Fibroblast of upper back skin (primary cell): ENCODE results near the gene CXCL9.
"Not testable (repeated sequence)": the region's sequence is repeated elsewhere in the genome, so short reads cannot be mapped to it uniquely, and the experiment has no call there.

Source experiments
- DNase-seq: peaks from one replicate; pipeline ENCODE4 v3.0.0-alpha.2; 2013

Gene CXCL9

DNA sequence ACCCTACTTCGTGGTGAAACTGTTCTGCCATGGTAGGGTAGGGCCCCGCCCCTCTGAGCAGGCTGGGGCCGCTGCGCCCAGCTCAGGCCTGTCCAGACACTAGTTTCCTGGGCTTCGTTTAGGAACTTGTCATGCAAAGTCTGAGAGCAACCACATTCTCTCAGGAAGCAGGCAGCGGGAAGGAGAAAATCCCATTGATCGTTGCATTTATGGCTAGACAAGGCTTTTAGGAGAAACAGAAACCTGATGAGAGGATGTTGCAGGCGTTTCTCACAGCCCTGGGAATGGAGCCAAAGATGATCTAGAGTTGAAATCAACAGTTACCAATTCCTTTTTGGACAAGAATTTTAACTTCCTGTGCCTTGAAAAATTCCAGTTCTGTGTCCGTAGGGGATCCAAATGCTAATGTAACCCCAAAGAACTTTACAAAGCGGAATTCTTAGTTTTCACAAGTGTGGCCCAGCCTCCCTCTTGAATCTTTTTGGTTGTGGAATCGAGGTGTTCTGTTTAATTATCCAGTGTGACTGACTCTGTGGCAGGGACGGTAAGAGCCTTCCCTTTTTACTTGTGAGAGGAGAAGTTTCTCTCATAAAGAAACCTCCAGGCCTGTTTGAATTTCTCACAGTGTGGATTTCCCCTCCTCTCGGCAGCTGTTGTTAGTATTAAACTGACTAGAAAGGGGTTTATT lies 4.5 kb upstream of the CXCL9 start:
- DNase-seq = peak; percentile 87

DNA sequence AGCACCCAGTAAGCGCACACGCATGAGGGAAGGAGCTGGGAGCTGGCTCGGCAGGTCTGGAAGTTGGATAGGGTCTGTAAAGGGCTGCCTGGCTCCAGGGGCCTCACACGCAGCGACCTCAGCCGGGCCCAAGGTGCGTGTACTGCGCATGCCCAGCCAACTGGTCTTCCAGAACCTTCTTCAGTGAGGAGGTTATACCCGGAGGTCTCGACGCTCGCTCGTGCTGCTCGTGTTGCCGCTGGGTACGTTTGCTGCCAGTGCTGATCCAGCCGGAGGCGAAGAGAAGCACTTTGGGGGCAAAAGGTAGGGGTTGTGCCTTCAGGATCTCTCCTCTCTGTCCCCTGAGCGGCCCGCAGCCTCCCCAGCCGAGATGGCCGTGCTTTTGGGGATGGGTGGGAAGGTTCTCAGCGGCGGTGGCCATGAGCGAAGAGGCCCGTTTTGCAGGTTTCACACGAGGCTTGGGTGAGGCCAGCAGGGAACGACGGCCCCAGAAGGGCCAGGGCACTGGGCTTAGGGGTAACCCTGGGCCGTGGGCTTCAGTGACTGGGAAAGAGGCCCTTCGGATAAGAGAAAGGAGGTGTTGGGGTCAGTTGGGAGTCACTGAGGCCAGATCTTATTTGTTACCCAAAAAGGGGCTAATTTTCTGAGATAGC lies 3.8 kb upstream of the CXCL9 start:
- DNase-seq = no peak

DNA sequence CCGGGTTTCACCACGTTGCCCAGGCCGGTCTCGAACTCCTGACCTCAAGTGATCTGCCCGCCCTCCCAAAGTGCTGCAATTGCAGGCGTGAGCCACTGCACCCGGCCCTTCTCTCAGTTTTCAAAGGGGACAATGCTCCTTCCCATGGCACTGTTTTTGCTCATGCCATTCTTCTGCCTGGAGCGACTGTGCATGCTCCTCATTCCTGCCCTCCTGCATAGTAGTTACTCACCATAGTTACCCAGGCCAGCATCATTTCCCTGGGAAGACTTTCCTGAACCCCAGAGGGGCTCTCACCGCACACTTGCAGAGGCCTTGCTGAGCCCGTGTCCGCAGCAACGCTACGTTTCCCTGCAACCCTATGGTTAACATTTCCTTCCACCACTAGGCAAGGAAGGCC lies 3.3 kb upstream of the CXCL9 start:
- DNase-seq = no peak

DNA sequence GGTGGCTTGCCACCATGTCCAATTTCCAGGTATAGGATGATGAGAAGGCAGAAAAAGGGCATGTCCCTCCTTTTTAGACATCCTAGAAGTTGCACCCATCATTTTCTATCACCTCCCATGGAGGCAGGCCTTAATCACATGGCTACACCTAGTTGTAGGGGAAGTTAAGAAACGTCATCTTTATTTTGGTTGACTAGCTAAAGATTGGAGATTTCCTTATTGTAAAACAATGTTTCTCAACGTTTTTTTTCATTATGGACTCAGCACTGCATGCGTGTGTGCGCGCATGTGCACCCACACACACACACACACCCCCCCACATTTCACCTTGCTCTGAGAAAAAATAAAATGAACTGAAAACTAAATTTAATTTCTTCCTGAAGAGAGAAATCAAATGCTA lies 2.0 kb upstream of the CXCL9 start:
- DNase-seq = no peak

DNA sequence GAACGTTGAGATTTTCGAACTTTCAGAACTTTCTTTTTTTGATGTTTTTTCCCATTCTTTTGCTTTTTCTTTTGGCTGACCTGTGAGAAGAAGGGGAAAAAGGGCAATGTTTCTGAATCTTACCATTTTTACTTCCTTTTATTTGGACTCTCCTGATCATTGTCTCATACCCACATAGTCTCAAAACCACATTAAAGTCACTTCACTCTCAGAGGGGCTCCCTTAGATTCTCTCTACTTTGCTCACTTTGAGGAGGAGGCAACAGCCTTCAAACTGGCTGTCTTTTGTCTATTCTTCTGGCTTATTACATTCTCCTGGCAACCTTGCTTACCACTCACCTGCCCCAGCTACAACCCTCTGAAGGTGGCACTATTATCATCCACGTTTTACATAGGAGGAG lies 3.7 kb downstream of the CXCL9 start:
- DNase-seq = no peak

DNA sequence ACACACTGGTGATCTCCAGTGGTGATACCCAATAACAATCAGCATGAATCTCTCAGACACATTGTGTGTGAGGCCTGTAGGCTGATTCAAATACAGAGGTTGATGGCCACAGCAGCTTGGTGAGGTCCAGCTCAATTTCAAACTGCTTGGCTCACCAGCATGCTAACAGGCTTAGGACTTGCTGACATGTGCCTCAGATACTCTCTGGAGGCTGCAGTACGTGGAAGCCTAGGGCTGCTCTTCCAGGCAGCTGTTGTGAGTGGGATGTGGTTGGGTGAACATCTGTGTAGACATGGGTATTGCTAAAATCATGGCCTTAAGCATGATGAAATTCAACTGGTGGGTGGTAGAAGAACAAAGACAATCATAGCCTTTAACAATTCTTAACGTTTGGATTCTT lies 4.3 kb downstream of the CXCL9 start:
- DNase-seq = no peak

DNA sequence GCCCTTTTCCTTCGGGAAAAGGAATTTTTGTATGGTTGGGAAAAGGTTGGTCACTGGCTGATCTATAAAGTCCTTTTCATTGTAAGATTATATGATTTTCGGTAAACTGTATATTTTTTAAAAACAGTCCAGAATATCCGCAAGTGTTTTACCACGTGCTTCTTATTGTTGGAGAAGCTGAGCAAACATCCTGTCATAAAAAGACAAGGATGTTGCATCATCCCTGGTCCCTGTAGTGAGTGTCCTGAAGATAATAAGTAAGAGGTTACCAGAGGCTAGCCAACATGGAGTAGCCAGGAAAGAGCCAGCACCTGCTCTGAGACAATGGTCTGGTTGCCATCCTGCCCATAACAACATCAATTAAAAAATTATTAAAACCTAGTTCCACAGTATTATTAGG lies 5.1 kb downstream of the CXCL9 start:
- DNase-seq = peak; percentile 17

DNA sequence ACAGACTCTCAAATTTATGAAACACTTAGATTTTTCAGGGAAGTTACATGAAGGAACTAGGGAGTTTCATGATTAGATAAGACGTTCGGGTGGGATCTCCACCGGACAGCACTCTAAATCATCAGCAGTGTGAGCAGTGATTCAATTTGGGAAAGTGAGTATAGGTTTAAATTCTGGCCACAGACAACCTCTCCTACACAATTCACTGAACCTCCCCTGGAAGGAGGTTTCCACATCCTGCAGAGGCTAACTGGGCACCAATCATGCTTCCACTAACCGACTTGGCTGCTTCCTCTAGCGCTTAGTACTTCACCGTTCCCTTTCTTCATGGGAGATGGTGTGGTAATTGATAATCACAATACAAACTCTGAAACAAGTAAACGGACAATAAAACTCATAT lies 5.6 kb downstream of the CXCL9 start:
- DNase-seq = no peak

DNA sequence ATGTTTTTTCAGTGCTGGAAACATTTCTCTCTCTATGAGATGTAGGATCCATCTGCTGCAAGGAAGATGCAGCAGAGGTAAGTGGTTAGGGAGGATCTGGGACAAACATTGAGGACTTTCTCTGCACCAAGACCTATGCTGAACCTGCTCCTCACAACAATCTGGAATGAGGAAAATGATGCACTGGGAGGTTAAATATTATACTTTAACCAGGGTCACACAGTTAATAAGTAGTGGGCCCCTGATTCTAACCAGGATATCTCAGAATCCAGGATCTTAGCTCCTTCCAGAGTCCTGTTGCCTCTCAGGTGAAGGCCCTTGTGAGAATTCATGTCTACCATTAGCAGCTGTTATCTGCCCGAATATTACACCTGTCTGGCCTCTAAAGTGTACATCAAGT lies 7.0 kb downstream of the CXCL9 start:
- no peak for DNase-seq

DNA sequence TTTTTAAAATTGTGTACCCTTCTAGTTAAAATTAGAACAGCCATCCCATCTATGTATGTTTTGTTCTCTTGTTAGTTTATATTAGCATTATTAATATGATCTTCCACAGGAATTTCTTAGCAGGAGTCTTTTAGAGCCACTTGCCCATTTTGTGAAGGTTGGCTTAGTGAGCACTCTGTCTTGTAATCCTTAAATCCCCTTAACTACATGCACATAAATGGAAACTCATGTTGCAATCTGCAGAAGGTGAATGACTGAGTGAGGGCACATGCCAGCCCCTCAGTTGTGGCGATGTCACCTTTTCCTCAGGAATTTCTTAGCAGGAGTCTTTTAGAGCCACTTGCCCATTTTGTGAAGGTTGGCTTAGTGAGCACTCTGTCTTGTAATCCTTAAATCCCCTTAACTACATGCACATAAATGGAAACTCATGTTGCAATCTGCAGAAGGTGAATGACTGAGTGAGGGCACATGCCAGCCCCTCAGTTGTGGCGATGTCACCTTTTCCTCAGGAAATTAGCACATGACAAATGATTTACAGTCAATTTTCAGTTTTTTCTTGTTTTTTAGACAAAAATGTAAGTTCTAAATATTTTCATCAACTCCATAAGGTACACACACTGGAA lies 8.7 kb downstream of the CXCL9 start:
- DNase-seq = not testable (repeated sequence)

DNA sequence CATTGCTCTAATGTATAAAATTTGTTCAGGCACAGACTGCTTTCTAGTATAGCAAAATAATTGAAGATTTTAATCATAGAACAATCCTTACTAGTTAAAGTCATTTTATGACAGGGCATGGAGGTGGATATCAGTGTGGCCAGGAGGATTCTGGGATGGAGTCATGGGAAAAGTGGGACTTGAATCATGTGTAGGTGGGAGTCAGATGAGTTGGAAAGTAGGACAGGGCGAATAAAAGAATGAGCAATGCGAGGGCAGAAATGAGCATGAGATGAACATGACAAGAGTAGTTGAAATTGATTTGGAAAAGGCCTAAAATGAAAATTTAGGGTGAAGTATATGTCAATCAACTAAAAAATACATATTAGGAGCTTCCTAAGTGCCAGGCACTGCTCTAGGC lies 9.4 kb downstream of the CXCL9 start:
- no peak for DNase-seq

DNA sequence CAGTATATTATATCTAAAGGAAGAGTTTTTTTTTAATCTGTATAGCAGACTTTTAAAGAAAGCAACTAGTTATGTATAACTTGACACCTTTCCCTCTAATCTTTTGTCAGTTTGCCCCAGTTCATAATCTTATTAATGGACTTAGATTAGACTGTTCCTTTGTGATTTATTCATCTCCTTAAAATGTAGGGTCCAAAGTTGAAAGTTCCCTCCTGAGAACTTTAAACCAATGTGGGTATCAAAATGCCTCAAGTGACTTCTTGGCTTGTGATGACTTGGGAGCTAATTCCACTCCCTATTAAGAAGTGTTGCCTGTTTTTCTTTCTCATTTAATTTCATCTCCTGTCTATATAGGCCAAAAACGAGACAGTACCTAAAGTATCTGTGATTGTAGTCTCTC lies 10.2 kb downstream of the CXCL9 start:
- no peak for DNase-seq

DNA sequence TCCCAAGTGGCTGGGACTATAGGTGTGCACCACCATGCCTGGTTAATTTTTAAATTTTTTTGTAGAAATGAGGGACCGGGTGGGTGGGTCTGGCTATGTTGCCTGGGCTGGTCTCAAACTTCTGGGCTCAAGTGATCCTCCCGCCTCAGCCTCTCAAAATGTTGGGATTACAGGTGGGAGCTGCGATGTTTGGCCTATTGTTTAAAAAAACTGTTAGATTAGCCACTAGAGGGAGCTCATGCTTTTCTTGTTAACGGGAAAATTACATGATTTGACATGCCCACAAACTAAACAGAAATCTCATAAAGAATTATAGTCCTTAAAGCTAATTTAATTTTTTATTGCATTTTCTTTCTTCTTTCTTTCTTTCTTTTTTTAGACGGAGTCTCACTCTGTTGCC lies 11.6 kb downstream of the CXCL9 start:
- DNase-seq = peak; percentile 58

DNA sequence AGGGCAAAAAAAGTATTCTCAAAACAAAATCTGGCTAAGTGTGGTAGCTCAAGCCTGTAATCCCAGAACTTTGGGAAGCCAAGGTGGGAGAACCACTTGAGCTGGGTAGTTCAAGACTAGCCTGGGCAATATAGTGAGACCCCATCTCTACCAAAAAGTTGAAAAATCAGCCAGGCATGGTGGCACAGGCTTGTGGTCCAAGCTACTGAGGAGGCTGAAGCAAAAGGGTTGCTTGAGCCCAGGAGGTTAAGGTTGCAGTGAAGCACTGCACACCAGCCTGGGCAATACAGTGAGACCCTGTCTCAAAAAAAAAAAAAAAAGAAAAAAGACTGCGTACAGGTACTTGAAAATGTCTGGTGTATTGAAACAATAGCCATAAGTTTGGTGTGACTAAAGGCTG lies 14.8 kb downstream of the CXCL9 start:
- DNase-seq = no peak

DNA sequence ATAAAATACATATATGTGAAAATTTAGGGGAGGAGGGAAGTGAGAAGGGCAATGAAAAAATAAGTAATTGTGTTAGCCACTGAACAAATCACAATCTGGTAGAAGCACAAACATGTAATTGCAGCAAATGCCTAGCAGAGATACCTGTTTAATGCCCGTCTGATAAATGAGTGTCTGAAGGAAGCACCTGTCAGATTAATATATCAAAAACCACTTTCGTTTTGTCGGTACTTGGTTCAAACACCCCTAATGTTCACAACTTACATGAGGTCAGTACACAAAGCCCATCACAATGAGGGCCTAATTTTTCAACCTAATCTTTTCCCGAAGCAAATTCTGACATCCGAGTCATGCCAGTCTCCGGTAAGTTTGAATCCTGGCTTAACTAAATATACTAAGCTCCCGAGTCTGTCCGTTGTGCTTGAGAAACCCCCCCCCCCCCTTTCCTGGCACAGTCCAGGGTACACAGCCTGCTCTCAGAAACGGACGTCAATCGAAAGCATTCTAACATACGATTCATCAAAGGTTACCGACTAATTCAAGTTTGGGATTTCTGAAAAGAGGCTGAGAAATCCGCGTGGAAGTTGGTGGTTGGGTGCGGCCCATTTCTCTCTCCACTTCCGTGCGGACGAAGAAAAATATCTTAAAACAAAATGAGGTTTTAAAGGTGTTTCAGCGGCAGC lies 17.3 kb downstream of the CXCL9 start:
- no peak for DNase-seq

DNA sequence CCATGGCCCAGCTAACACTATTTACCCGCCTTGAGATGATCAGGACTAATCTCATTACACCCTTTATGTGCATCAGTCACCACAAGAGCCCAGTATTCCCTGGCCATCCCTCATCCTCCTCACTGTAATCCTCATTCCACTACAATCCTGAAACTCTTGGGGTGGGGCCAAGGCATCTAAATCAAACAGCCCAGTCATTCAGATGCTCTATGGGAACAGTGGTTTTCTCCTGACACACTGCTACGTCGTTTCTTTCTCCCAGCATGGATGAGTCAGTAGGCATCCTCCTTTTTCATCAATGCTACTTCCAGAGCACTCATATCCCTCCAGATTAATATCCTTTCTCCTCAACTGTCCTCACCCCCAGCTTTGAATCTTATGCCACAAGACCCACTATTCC lies 22.2 kb downstream of the CXCL9 start:
- DNase-seq = peak; percentile 93

DNA sequence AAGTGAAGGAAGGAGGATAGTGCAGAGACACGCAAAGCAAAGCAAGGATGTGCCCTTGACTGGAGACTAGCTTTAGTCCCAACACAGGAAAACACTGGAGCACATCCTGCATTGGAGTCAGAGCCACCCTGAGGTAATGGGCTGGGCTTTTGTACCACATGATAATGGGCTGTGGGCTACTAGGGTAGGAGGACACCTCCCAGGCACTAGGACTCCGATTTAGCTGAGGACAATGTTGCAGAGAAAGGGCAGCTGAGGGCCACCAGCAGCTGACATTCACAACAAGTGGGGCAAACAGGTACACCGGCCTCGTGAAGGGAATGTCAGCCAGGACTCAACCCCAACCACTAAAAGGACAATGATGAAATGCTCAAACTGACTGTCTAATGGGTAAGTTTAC lies 26.7 kb downstream of the CXCL9 start:
- DNase-seq = no peak

DNA sequence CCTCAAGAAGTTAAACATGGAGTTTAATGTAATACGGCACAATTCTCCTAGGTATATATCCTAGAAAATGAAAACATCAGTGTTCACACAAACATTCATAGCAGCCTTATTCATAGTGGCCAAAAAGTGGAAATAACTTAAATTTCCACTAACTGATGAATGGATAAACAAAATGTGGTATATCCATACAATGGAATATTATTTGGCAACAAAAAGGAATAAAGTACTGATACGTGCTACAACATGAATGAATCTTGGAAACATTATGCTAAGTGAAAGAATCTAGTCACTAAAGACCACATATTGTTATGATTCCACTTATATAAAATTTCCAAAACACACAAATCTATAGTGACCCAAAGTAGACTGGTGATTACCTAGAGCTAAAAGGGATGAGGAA lies 31.1 kb downstream of the CXCL9 start:
- no peak for DNase-seq

DNA sequence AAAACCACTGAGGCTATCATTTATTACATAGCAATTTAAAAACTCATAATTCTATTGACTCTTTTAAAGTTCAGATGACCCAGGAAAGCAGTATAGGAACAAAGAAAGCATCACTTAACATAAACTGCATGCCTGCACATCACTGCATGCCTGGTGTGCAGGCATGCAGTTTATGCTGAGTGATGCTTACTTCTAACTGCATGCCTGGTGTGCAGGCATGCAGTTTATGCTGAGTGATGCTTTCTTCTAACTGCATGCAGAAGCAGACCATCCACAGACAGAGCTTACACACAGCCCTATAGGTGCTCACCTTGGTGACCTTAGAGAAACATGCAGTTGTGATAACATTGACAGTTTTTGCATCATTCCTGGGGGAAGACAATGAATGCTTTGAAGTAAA lies 33.5 kb downstream of the CXCL9 start:
- DNase-seq = no peak

DNA sequence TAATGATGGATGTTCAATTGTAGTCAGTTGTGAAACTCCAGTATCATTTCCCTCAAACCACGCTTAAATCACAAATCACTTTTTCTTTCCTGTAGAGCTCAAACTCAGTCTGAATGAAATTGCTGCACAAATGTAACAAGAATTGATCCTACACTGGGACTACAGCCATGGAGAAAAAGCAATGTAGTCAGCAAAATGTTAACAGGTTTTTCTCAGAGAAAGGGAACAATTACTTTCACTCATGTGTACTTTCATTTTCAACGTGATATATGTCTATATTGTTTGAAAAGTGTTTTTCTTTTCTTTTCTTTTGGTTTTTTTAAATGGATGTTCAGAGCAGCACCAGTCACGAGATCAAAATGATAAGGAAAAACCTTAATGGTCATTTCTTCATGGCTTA lies 39.2 kb downstream of the CXCL9 start:
- no peak for DNase-seq

DNA sequence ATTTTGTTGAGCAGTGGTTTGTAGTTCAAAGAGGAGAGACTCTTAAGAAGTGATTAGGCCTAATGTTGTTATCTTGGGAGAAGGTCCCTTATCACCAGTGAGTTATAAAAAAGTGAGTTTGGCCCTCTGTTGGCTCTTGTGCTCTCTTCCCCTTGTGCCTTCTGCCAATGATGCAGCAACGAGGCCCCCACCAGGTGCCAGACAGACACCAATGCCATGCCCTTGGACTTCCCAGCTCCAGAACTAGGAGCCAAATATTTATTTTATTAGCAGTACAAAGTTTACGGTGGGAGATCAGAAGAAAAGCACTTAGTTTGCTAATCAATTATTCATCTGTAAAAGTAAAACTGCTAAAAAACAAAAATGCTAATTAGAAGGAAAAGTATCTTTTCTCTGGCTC lies 43.8 kb downstream of the CXCL9 start:
- DNase-seq = no peak

DNA sequence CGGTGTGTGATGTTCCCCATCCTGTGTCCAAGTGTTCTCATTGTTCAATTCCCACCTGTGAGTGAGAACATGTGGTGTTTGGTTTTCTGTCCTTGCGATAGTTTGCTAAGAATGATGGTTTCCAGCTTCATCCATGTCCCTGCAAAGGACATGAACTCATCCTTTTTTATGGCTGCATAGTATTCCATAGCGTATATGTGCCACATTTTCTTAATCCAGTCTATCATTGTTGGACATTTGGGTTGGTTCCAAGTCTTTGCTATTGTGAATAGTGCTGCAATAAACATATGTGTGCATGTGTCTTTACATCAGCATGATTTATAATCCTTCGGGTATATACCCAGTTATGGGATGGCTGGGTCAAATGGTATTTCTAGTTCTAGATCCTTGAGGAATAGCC lies 45.2 kb downstream of the CXCL9 start:
- not testable (repeated sequence) for DNase-seq

DNA sequence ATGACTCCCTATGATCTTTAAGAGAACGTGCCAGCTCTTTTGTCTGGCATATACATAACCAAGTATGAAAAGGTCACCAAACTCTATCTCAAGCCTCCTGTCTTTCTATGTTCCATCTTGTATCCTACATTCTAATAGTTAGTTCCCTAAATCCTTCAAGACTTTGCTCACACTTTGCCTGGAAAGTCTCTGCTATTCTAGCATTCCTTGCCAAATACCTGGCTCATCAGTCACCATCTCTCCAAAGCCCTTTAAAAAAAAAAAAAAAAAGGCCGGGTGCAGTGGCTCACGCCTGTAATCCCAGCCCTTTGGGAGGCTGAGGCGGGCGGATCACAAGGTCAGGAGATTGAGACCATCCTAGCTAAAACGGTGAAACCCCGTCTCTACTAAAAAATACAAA lies 48.8 kb downstream of the CXCL9 start:
- DNase-seq = peak; percentile 11

DNA sequence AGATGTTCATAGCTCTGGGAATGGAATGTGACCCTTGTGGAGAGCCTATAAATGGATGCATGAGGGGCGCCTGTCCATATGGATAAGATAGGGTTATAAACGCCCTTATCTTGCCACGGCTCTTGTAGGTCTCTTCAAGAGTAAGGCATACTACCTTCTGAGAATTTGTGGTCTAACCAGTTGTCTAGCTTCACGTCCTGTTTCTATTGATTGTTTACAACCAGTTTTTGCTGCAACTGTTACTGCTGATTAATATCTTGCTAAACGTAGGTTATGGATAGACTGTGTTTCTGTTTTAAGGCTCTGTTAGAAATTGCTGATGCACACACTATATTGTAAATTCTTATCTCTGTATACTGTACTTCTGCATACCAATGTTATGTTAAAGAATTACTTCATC lies 52.5 kb downstream of the CXCL9 start:
- DNase-seq = not testable (repeated sequence)
